Central memory CD8-positive, alpha-beta T cell (primary cell): ENCODE results near the gene MKNK1.
A peak's percentile ranks its signal among the peaks of the same experiment; 100 is the strongest.

ENCODE experiments used
- ATAC-seq: fragments of 150-1000 bp; cut with Tn5 transposase; replicated peaks from 2 replicates; pipeline ENCODE4 v1.10.0; 2022; ENCODE audit warnings: mild to moderate bottlenecking, moderate FRiP score, moderate number of reproducible peaks; ENCODE audit not compliant: poor library complexity, severe bottlenecking; ENCODE audit errors: extremely low read depth
- DNase-seq, 2 donors: peaks; one replicate each; pipeline ENCODE4 v3.0.0; 2021; ENCODE audit warnings: low spot score in 2 of 2
- H3K27ac Mint-ChIP-seq: one replicate; pipeline ENCODE4 v1.8.0; 2022; ENCODE audit warnings: low read depth, mild to moderate bottlenecking, moderate library complexity, mixed read lengths
- H3K27me3 Mint-ChIP-seq: one replicate; pipeline ENCODE4 v1.8.0; 2022; ENCODE audit warnings: mixed read lengths
- H3K36me3 Mint-ChIP-seq: one replicate; pipeline ENCODE4 v1.8.0; 2022; ENCODE audit warnings: mild to moderate bottlenecking, moderate library complexity, mixed read lengths; ENCODE audit not compliant: insufficient read depth
- H3K4me1 Mint-ChIP-seq: one replicate; pipeline ENCODE4 v1.8.0; 2022; ENCODE audit warnings: mixed read lengths
- H3K4me3 Mint-ChIP-seq: one replicate; pipeline ENCODE4 v1.8.0; 2022; ENCODE audit warnings: mild to moderate bottlenecking, moderate library complexity, mixed read lengths
- H3K9me3 Mint-ChIP-seq: one replicate; pipeline ENCODE4 v1.8.0; 2022; ENCODE audit warnings: mixed read lengths

MKNK1 gene

GRCh38 chr1:46616277-46617107 lies 12.4 kb upstream of the MKNK1 start, which contains the start of gene MOB3C:
TSS of gene MOB3C (minus strand) at chr1:46616811. CDS start at chr1:46613321, 3,490 bp downstream.
- DNase-seq, result peak in 1 of 2 donors; percentile 23
- peak within 1 kb of the TSS; percentile 79 for H3K4me3 Mint-ChIP-seq
- no peaks in the 10 kb centered on the region for H3K9me3 Mint-ChIP-seq
- H3K27me3 Mint-ChIP-seq, result no peaks in the 10 kb centered on the region
- H3K36me3 Mint-ChIP-seq, result peaks cover 21% of the 10 kb centered on the region
- peaks cover 42% of the 10 kb centered on the region for H3K4me1 Mint-ChIP-seq
- H3K27ac Mint-ChIP-seq, result peak within 1 kb of the TSS; percentile 88
- ATAC-seq, result peak; percentile 83

- peaks cover 21% of the 10 kb centered on the region for H3K36me3 Mint-ChIP-seq
Measured at GRCh38 chr1:46615735-46616134, 11.7 kb upstream of the MKNK1 start.

GRCh38 chr1:46615088-46615487 lies 11.0 kb upstream of the MKNK1 start:
- Mint-ChIP-seq H3K27me3 (no peaks in the 10 kb centered on the region), H3K4me1 (peaks cover 53% of the 10 kb centered on the region), H3K36me3 (peaks cover 22% of the 10 kb centered on the region), H3K27ac (peak overlapping the region; percentile 41), H3K9me3 (no peaks in the 10 kb centered on the region), H3K4me3 (peak overlapping the region; percentile 79)
- ATAC-seq (no peak), DNase-seq (no peak)

More at GRCh38 chr1:46615735-46616134, 11.7 kb upstream of the MKNK1 start:
- H3K4me3 Mint-ChIP-seq, result peak overlapping the region; percentile 79
- peaks cover 49% of the 10 kb centered on the region for H3K4me1 Mint-ChIP-seq
- no peaks in the 10 kb centered on the region for H3K9me3 Mint-ChIP-seq
- peak overlapping the region; percentile 88 for H3K27ac Mint-ChIP-seq
- ATAC-seq, result peak; percentile 22
- H3K27me3 Mint-ChIP-seq, result no peaks in the 10 kb centered on the region
- DNase-seq, result no peak

GRCh38 chr1:46614604-46614984 lies 10.5 kb upstream of the MKNK1 start:
- Mint-ChIP-seq H3K27ac (peak overlapping the region; percentile 41), H3K27me3 (no peaks in the 10 kb centered on the region), H3K4me3 (peak overlapping the region; percentile 79), H3K9me3 (no peaks in the 10 kb centered on the region), H3K4me1 (peaks cover 57% of the 10 kb centered on the region), H3K36me3 (peaks cover 22% of the 10 kb centered on the region)
- DNase-seq (no peak), ATAC-seq (no peak)

GRCh38 chr1:46613661-46614603 lies 9.9 kb upstream of the MKNK1 start:
- peaks cover 61% of the 10 kb centered on the region for H3K4me1 Mint-ChIP-seq
- H3K36me3 Mint-ChIP-seq, result peaks cover 22% of the 10 kb centered on the region
- no peak overlapping the region for H3K27ac Mint-ChIP-seq
- DNase-seq (no peak), ATAC-seq (no peak)
- no peaks in the 10 kb centered on the region for H3K9me3 Mint-ChIP-seq
- peak overlapping the region; percentile 79 for H3K4me3 Mint-ChIP-seq
- no peaks in the 10 kb centered on the region for H3K27me3 Mint-ChIP-seq

- ATAC-seq, result no peak
- no peaks in the 10 kb centered on the region for H3K27me3 Mint-ChIP-seq
- H3K9me3 Mint-ChIP-seq, result no peaks in the 10 kb centered on the region
- no peak overlapping the region for H3K27ac Mint-ChIP-seq
- peaks cover 61% of the 10 kb centered on the region for H3K4me1 Mint-ChIP-seq
- DNase-seq, result no peak
- no peak overlapping the region for H3K4me3 Mint-ChIP-seq
- H3K36me3 Mint-ChIP-seq, result peaks cover 22% of the 10 kb centered on the region
Measured at GRCh38 chr1:46612937-46613660, 9.0 kb upstream of the MKNK1 start.

- ATAC-seq, result no peak
- Mint-ChIP-seq H3K4me3 (peak overlapping the region; percentile 25), H3K27ac (no peak overlapping the region), H3K9me3 (no peaks in the 10 kb centered on the region), H3K4me1 (peaks cover 57% of the 10 kb centered on the region), H3K27me3 (no peaks in the 10 kb centered on the region), H3K36me3 (peaks cover 21% of the 10 kb centered on the region)
- DNase-seq, result no peak
Measured at GRCh38 chr1:46611691-46612221, 7.7 kb upstream of the MKNK1 start.

- Mint-ChIP-seq H3K9me3 (no peaks in the 10 kb centered on the region), H3K27ac (no peak overlapping the region)
- DNase-seq, result no peak
Measured at GRCh38 chr1:46607345-46608130, 3.5 kb upstream of the MKNK1 start.

GRCh38 chr1:46606255-46606965 lies 2.3 kb upstream of the MKNK1 start:
- no peaks in the 10 kb centered on the region for H3K27me3 Mint-ChIP-seq
- H3K9me3 Mint-ChIP-seq, result no peaks in the 10 kb centered on the region
- no peak for ATAC-seq
- no peak for DNase-seq
- no peak overlapping the region for H3K27ac Mint-ChIP-seq
- peak overlapping the region; percentile 44 for H3K4me3 Mint-ChIP-seq
- peaks cover 66% of the 10 kb centered on the region for H3K4me1 Mint-ChIP-seq
- peaks cover 21% of the 10 kb centered on the region for H3K36me3 Mint-ChIP-seq

More at GRCh38 chr1:46607345-46608130, 3.5 kb upstream of the MKNK1 start:
- Mint-ChIP-seq H3K27me3 (no peaks in the 10 kb centered on the region), H3K4me1 (peaks cover 62% of the 10 kb centered on the region), H3K4me3 (no peak overlapping the region), H3K36me3 (peaks cover 26% of the 10 kb centered on the region)
- ATAC-seq, result no peak

- Mint-ChIP-seq H3K4me1 (peaks cover 63% of the 10 kb centered on the region), H3K27ac (peak overlapping the region; percentile 91), H3K36me3 (peaks cover 21% of the 10 kb centered on the region), H3K27me3 (no peaks in the 10 kb centered on the region), H3K9me3 (no peaks in the 10 kb centered on the region), H3K4me3 (peak overlapping the region; percentile 91)
- DNase-seq, result peak in 1 of 2 donors; percentile 41
- ATAC-seq, result peak; percentile 75
Measured at GRCh38 chr1:46605232-46605631, 1.2 kb upstream of the MKNK1 start.

- H3K4me1 Mint-ChIP-seq, result peaks cover 73% of the 10 kb centered on the region
- no peaks in the 10 kb centered on the region for H3K27me3 Mint-ChIP-seq
- ATAC-seq (no peak), DNase-seq (no peak)
- H3K36me3 Mint-ChIP-seq, result peaks cover 17% of the 10 kb centered on the region
- H3K27ac Mint-ChIP-seq, result peak overlapping the region; percentile 91
- H3K4me3 Mint-ChIP-seq, result peak overlapping the region; percentile 91
- no peaks in the 10 kb centered on the region for H3K9me3 Mint-ChIP-seq
Measured at GRCh38 chr1:46603481-46603857, 599 bp downstream of the MKNK1 start.
